ENCODE data around the gene ACSBG1. TPM values are rescaled to one million over a fixed set of nuclear protein-coding genes. Genes with fewer than 3 reads are reported as not detected.

Gene ACSBG1
- total RNA-seq, 1 donor from 2014 or later: 1.2 TPM

DNA sequence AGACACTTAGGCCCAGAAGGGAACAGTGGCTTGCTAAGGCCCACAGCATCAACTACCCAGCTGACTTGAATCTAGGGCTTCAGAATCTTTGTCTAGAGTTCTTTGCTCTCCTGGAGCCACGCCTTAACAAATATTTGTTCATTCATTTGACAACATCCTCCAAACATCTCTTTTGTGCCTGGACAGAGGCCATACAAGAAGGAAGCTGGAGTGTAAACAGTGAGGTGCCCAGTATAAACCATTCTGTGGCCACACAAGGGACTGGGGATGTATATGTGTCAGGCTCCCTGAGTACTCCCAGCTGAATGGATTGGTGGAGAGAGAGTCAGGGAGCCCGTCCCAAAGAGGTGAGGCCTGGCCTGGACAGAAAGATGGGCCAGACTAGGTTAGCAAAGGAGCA is 106.5 kb downstream of the ACSBG1 start:
- Mint-ChIP-seq H3K9me3 (no peaks in the 10 kb centered on the region), H3K36me3 (no peaks in the 10 kb centered on the region), H3K27me3 (ENCODE audit: low read depth) (no peaks in the 10 kb centered on the region), H3K4me3 (no peak overlapping the region), H3K27ac (no peak overlapping the region), H3K4me1 (peaks cover 15% of the 10 kb centered on the region)
- no peak for DNase-seq (ENCODE audit: low spot score in 2 of 2, unreplicated experiment in 2 of 2)
- TF ChIP-seq, protein P1, sequence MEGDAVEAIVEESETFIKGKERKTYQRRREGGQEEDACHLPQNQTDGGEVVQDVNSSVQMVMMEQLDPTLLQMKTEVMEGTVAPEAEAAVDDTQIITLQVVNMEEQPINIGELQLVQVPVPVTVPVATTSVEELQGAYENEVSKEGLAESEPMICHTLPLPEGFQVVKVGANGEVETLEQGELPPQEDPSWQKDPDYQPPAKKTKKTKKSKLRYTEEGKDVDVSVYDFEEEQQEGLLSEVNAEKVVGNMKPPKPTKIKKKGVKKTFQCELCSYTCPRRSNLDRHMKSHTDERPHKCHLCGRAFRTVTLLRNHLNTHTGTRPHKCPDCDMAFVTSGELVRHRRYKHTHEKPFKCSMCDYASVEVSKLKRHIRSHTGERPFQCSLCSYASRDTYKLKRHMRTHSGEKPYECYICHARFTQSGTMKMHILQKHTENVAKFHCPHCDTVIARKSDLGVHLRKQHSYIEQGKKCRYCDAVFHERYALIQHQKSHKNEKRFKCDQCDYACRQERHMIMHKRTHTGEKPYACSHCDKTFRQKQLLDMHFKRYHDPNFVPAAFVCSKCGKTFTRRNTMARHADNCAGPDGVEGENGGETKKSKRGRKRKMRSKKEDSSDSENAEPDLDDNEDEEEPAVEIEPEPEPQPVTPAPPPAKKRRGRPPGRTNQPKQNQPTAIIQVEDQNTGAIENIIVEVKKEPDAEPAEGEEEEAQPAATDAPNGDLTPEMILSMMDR (IDR thresholded peaks at IDR 0.05; ENCODE audit: unreplicated experiment): no peak

DNA sequence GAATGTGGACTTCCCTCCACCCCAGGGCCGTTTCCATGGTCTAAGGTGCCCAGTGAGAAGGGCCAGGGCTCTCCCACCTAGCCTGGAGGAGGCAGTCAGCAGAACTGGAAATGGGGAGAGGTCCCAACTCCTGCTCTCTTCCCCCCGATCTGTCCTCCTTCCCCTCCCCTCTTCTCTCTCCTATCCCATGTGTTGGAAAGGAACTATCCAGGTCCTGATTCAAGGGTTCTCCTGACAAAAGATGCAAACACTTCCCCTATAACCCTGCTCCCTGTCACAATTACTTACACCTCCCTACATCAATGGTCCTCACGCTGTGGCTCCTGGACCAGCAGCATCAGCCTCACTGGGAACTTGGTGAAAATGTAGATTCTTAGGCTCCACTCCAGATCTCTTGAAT is 109.1 kb downstream of the ACSBG1 start:
- H3K36me3 Mint-ChIP-seq: peaks cover 2% of the 10 kb centered on the region
- no peaks in the 10 kb centered on the region for H3K27me3 Mint-ChIP-seq (ENCODE audit: low read depth)
- no peak overlapping the region for H3K4me3 Mint-ChIP-seq
- H3K27ac Mint-ChIP-seq: no peak overlapping the region
- H3K9me3 Mint-ChIP-seq: no peaks in the 10 kb centered on the region
- peaks cover 4% of the 10 kb centered on the region for H3K4me1 Mint-ChIP-seq
- TF ChIP-seq, protein P1 (IDR thresholded peaks at IDR 0.05; ENCODE audit: unreplicated experiment): no peak
- DNase-seq (ENCODE audit: low spot score in 2 of 2, unreplicated experiment in 2 of 2): no peak

DNA sequence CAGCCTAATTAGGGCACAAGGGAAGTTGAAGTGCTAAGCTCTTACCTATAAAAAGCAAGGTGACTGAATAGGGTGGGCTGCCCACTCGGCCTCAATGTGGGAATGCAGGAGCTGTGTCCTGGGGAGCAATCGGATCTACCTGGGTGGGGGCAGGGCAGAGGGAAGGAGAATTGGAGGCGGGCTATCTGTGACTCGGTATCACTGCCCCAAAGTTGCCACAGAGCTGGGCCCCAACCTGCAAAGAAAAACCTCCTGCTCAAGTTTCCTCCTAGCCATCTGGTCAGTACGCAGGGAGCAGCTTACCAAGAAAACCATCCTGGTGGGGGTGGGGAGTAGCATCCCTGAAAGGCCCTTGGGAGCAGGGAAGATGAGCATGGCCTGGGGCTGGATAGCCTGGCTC is 113.8 kb downstream of the ACSBG1 start:
- H3K4me3 Mint-ChIP-seq: no peak overlapping the region
- H3K36me3 Mint-ChIP-seq: peaks cover 2% of the 10 kb centered on the region
- no peaks in the 10 kb centered on the region for H3K9me3 Mint-ChIP-seq
- no peaks in the 10 kb centered on the region for H3K27me3 Mint-ChIP-seq (ENCODE audit: low read depth)
- TF ChIP-seq, protein P1 (IDR thresholded peaks at IDR 0.05; ENCODE audit: unreplicated experiment): no peak
- no peaks in the 10 kb centered on the region for H3K4me1 Mint-ChIP-seq
- DNase-seq (ENCODE audit: low spot score in 2 of 2, unreplicated experiment in 2 of 2): no peak
- no peak overlapping the region for H3K27ac Mint-ChIP-seq

Other genes with a start within 250 kb of the ACSBG1 start
- gene TBC1D2B, start 156.9 kb downstream of the ACSBG1 start, total RNA-seq: 33.8 to 39.8 TPM (median 38.5 TPM) in 3 replicates
- gene SH2D7, start 142.0 kb downstream of the ACSBG1 start, total RNA-seq: not detected in 3 replicates
- 25.5 to 27.6 TPM (median 26.2 TPM) in 3 replicates for gene CIB2, start 103.1 kb downstream of the ACSBG1 start, total RNA-seq
- gene IDH3A, start 85.2 kb downstream of the ACSBG1 start, total RNA-seq: 27.9 to 33.8 TPM (median 28.9 TPM) in 3 replicates
- 0.13 to 0.18 TPM in 2 of 3 replicates, not detected in the other for gene DNAJA4, start 30.0 kb upstream of the ACSBG1 start, total RNA-seq
- gene SKIC8, start 65.0 kb upstream of the ACSBG1 start, total RNA-seq: 51.2 to 55.1 TPM (median 54.8 TPM) in 3 replicates
- 144 to 156 TPM (median 155 TPM) in 3 replicates for gene CRABP1, start 105.8 kb upstream of the ACSBG1 start, total RNA-seq
- gene IREB2, start 203.7 kb upstream of the ACSBG1 start, total RNA-seq: 84.9 to 105 TPM (median 90.1 TPM) in 3 replicates

Data from mesothelial cell of epicardium (in vitro differentiated cells).